ENCODE measurements around the gene TMPRSS11F.

GRCh38 chr4:68141852-68142251 lies 12.2 kb upstream of the TMPRSS11F start:
- no peak for TF ChIP-seq ZNF384 (IDR thresholded peaks at IDR 0.05)
- TF ChIP-seq SP1 (IDR thresholded peaks at IDR 0.05), result no peak
- no peak for TF ChIP-seq TARDBP (IDR thresholded peaks at IDR 0.05)
